K562 (cell line): ENCODE data around the gene SYNGR3. TPM values are rescaled to one million over a fixed set of nuclear protein-coding genes. Genes with fewer than 3 reads are reported as not detected.

Source experiments
- ATF7 ChIP-seq: fragments of 450-650 bp; IDR thresholded peaks from 2 replicates; pipeline ENCODE4 v1.7.1; 2014; ENCODE audit warnings: mild to moderate bottlenecking, moderate library complexity
- BCL6 ChIP-seq: fragments of 250-450 bp; sonication (Bioruptor Pico); IDR thresholded peaks from 2 replicates; pipeline ENCODE4 v1.4.0; 2020
- CREB3 ChIP-seq: fragments of 450-650 bp; conservative IDR thresholded peaks from 2 replicates; pipeline ENCODE4 v1.6.1; 2016; ENCODE audit warnings: missing genetic modification characterization, low read depth, mild to moderate bottlenecking, missing compliant biosample characterization, moderate library complexity
- FOXJ2 ChIP-seq: fragments of 200-800 bp; sonication (Bioruptor generic); IDR thresholded peaks from 2 replicates; pipeline ENCODE4 v1.6.1; 2016; ENCODE audit warnings: missing genetic modification characterization, missing compliant biosample characterization
- GATAD2A ChIP-seq: fragments of 450-650 bp; IDR thresholded peaks from 2 replicates; pipeline ENCODE4 v1.6.1; 2017
- MAFK ChIP-seq: IDR thresholded peaks from 2 replicates; pipeline ENCODE4 v1.6.1; 2011; ENCODE audit warnings: low read length, improper control_type of control experiment
- MYNN ChIP-seq, 2 experiments: sonication (generic); formaldehyde crosslinking in 1 of 2; IDR thresholded peaks; 2 replicates each; pipeline versions ENCODE4 v1.5.0 to v1.6.1; 2016 to 2020; ENCODE audit warnings: antibody characterized with exemption in 1 of 2, missing genetic modification reagents in 1 of 2
- SIN3B ChIP-seq: fragments of 450-650 bp; IDR thresholded peaks from 2 replicates; pipeline ENCODE4 v1.6.1; 2017; ENCODE audit warnings: low read depth, mild to moderate bottlenecking, moderate library complexity
- SP1 ChIP-seq: sonication (generic); formaldehyde crosslinking; IDR thresholded peaks from 2 replicates; pipeline ENCODE4 v1.8.1; 2022; ENCODE audit warnings: mild to moderate bottlenecking, missing genetic modification reagents
- STAT6 ChIP-seq: sonication (generic); formaldehyde crosslinking; IDR thresholded peaks from 2 replicates; pipeline ENCODE4 v1.8.1; 2023; ENCODE audit warnings: mild to moderate bottlenecking, missing genetic modification reagents
- TARDBP ChIP-seq: fragments of 450-650 bp; IDR thresholded peaks from 2 replicates; pipeline ENCODE4 v1.6.1; 2016
- XRCC4 ChIP-seq: IDR thresholded peaks from one replicate; pipeline ENCODE4 v1.6.1; 2011; ENCODE audit not compliant: insufficient read depth, insufficient read length; ENCODE audit errors: extremely low read depth
- ZMIZ1 ChIP-seq, 2 experiments: fragments of 150-350 bp in 1 of 2; IDR thresholded peaks; 2 replicates each; pipeline ENCODE4 v1.6.1; 2012 to 2016; ENCODE audit warnings: low read depth in 2 of 2, low read length in 2 of 2, mild to moderate bottlenecking in 1 of 2, moderate library complexity in 1 of 2
- ZNF232 ChIP-seq: sonication (generic); formaldehyde crosslinking; IDR thresholded peaks from 2 replicates; pipeline ENCODE4 v1.8.0; 2022; ENCODE audit warnings: mild to moderate bottlenecking, missing genetic modification reagents
- ZNF282 ChIP-seq: sonication (generic); formaldehyde crosslinking; IDR thresholded peaks from 2 replicates; pipeline ENCODE4 v1.8.1; 2023; ENCODE audit warnings: missing genetic modification reagents
- ZNF707 ChIP-seq: fragments of 250-450 bp; sonication (Bioruptor Pico); conservative IDR thresholded peaks from 2 replicates; pipeline ENCODE4 v1.8.0; 2022; ENCODE audit warnings: inconsistent platforms, mild to moderate bottlenecking, moderate library complexity
- polyA plus RNA-seq, 8 experiments: library from polyadenylated mRNA; depleted of rRNA in 4 of 8; stranded (reverse) in 5 of 8; unstranded in 3 of 8; fragments of >200 nt; fragmentation: Nextera tagmentation in 2 of 8; fragmentation: Illumina TruSeq in 1 of 8; extraction: Ambion mirVana in 2 of 8; extraction: Trizol in 1 of 8; gene quantifications; 2 replicates each; pipeline versions ENCODE4 v1.2.1 to v1.2.3, GENCODE V29; 2011 to 2014; ENCODE audit warnings: inconsistent platforms in 1 of 8, missing spikeins in 1 of 8
- total RNA-seq, 7 experiments: library from RNA; depleted of rRNA in 6 of 7; stranded (reverse); fragments of >200 nt in 6 of 7; fragmentation: Illumina TruSeq in 2 of 7; extraction: Trizol in 2 of 7; gene quantifications; 2 replicates each; pipeline versions ENCODE4 v1.2.1 to v1.2.3, GENCODE V29; 2011 to 2021; ENCODE audit warnings: low replicate concordance in 1 of 7

SYNGR3 gene
- total and polyA plus RNA-seq, 9 of the 15 experiments (the other 6 are each of a cell fraction or from before 2014, with no cell fraction given): 3.7 to 69.2 (median 36.3) TPM

GRCh38 chr16:1991948-1992703 lies 2.4 kb downstream of the SYNGR3 start (continued):
- no peak for TF ChIP-seq STAT6 (CRISPR knock-in tag)
- peak; percentile 51; the same call in 1 of the 2 replicates for TF ChIP-seq SIN3B
- TF ChIP-seq FOXJ2 (tag): no peak
- peak; percentile 79 for TF ChIP-seq SP1 (CRISPR knock-in tag)
- no peak for TF ChIP-seq ZMIZ1 (IDR thresholded peaks at IDR 0.05; ENCODE audit: low read depth in 2 of 2, low read length in 2 of 2)
- TF ChIP-seq ATF7: peak; percentile 36; the same call in 1 of the 2 replicates
- TF ChIP-seq MYNN (IDR thresholded peaks at IDR 0.05): no peak
- no peak for TF ChIP-seq MYNN (CRISPR knock-in tag; IDR thresholded peaks at IDR 0.05)
- TF ChIP-seq ZNF232 (CRISPR knock-in tag): no peak
- TF ChIP-seq BCL6: no peak
- no peak for TF ChIP-seq ZNF707 (CRISPR knock-in tag)
- TF ChIP-seq TARDBP: peak; percentile 55; the same call in 1 of the 2 replicates
- no peak for TF ChIP-seq XRCC4
- 0 out of 2 replicates have a peak, but pooled peaks have one; percentile 30 for TF ChIP-seq GATAD2A
- peak; percentile 72; the same call in 1 of the 2 replicates for TF ChIP-seq CREB3 (tag)
- no peak for TF ChIP-seq MAFK
- peak; percentile 85; the same call in 1 of the 2 replicates for TF ChIP-seq ZNF282 (CRISPR knock-in tag)
